HTR-8/SVneo (cell line): Measurements from ENCODE around the gene IL11RA.

Experiments
- DNase-seq: peaks from one replicate; pipeline ENCODE4 v3.0.0; 2011; ENCODE audit warnings: low spot score, mixed read lengths; ENCODE audit not compliant: insufficient read length
- FAIRE-seq: peaks from 2 replicates; lab custom pipeline; 2011; peaks lifted over from hg19 to GRCh38; lab: Jason Lieb, UNC

IL11RA gene

GRCh38 chr9:34651321-34651720, 664 bp upstream of the IL11RA start:
- no peak for FAIRE-seq
- no peak for DNase-seq

- DNase-seq: no peak
- no peak for FAIRE-seq
Measured at GRCh38 chr9:34652602-34653000, 616 bp downstream of the IL11RA start.

- DNase-seq (no peak), FAIRE-seq (no peak)
Measured at GRCh38 chr9:34653151-34654072, 1.4 kb downstream of the IL11RA start.

GRCh38 chr9:34654323-34655051, 2.5 kb downstream of the IL11RA start:
- DNase-seq: no peak
- no peak for FAIRE-seq

GRCh38 chr9:34655394-34655793, 3.4 kb downstream of the IL11RA start:
- FAIRE-seq (no peak), DNase-seq (no peak)

GRCh38 chr9:34656992-34657391, 5.0 kb downstream of the IL11RA start:
- FAIRE-seq: no peak

GRCh38 chr9:34658461-34658860, 6.5 kb downstream of the IL11RA start:
- no peak for FAIRE-seq

More at GRCh38 chr9:34656992-34657391, 5.0 kb downstream of the IL11RA start:
- no peak for DNase-seq

GRCh38 chr9:34659592-34660253, 7.7 kb downstream of the IL11RA start:
- FAIRE-seq (no peak), DNase-seq (no peak)

More at GRCh38 chr9:34658461-34658860, 6.5 kb downstream of the IL11RA start:
- no peak for DNase-seq

- FAIRE-seq (no peak), DNase-seq (no peak)
Measured at GRCh38 chr9:34662526-34663302, 10.7 kb downstream of the IL11RA start, which contains the start of gene CCL27. Gene CCL27 (minus strand): TSS chr9:34662657. CDS start chr9:34662633, 24 bp downstream.

GRCh38 chr9:34663303-34663605, 11.3 kb downstream of the IL11RA start:
- no peak for FAIRE-seq
- DNase-seq: no peak

GRCh38 chr9:34664281-34665066, 12.5 kb downstream of the IL11RA start:
- no peak for FAIRE-seq
- peak; percentile 33 for DNase-seq

GRCh38 chr9:34665067-34665380, 13.0 kb downstream of the IL11RA start:
- FAIRE-seq: no peak
- DNase-seq: no peak

GRCh38 chr9:34665381-34666250, 13.6 kb downstream of the IL11RA start:
- peak; percentile 86 for DNase-seq
- peak; percentile 76 for FAIRE-seq

GRCh38 chr9:34669809-34670562, 18.0 kb downstream of the IL11RA start:
- DNase-seq (no peak), FAIRE-seq (no peak)

GRCh38 chr9:34671307-34671706, 19.3 kb downstream of the IL11RA start:
- FAIRE-seq (no peak), DNase-seq (no peak)

GRCh38 chr9:34674440-34674839, 22.5 kb downstream of the IL11RA start:
- FAIRE-seq (no peak), DNase-seq (no peak)

- peak; percentile 28 for DNase-seq
- no peak for FAIRE-seq
Measured at GRCh38 chr9:34675048-34675714, 23.2 kb downstream of the IL11RA start.
